NCI-H69 (cell line): Measurements from ENCODE around the gene SMPD4.
"Not testable (repeated sequence)": the region's sequence is repeated elsewhere in the genome, so short reads cannot be mapped to it uniquely, and the experiment has no call there.

ENCODE experiments used
- DNase-seq: peaks from one replicate; lab custom pipeline; 2025; lab: John Stamatoyannopoulos, UW

SMPD4 gene

GRCh38 chr2:130141002-130141401, 40.4 kb downstream of the SMPD4 start:
- not testable (repeated sequence) for DNase-seq

GRCh38 chr2:130140516-130140915, 40.9 kb downstream of the SMPD4 start:
- DNase-seq = not testable (repeated sequence)

DNA sequence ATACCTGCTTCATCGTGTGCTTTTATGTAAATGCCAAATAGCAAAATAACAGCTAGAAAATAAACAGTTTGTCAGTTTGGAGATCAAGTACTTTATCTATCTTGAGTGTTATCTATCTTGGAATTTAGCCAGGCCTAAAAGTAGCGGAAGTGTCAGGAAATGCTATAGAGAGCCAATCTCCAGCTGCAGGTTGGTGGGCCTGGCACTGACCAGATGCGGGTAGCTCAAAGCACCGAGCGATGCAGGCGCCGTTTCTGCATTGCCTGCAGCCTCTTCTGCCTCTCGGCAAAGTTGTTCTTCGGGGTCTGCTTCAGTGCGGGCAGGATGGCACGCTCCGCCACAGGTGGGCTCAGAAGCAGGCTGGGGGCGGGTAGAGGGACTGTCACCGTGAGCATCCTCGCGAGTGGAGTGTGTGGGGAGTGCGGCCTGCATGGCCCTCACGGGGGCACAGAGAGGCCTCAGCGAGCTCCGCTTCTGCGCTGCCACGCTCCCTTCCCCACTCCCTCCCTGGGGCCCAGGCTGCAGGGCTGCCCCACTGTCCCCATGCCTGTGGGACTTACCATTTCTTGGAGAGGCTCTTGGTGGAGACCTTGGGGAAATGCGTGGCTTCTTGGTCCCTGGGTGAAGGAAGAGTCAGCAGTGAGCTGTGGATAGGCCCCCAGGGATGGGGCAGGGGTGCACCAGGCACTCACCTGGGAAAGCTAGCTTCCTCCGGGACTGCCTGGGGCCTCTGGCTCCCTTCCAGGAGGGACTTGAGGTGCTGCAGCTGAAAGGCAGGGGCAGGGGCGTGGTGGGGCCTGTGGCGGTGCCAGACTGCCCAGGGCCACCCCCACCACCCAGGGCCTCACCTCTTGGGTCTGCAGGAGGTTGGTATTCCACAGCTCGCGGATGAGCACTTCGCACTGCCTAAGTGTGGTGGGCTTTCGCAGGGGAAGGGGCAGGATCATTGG, 41.8 kb downstream of the SMPD4 start:
- not testable (repeated sequence) for DNase-seq

DNA sequence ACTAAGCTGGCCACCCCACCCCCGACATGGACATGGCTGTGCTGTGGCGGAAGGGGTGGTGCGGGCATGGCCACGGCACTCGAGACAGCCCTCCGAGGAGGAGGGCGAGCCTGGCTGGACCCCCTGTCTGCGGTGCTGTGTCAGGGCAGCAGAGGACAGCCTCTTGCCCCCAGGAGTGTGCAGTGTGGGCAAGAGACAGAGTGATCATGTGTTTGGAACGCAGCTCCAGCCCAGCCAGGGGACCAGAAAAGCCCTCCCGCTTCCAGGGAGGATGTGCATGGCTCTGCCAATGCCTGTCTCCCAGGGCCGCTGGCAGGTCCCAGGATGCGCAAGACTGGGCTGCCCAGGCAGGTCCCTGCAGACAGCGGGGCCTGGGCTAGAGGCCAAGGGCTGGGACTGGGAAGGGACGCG, 42.6 kb downstream of the SMPD4 start:
- DNase-seq = not testable (repeated sequence)

GRCh38 chr2:130138326-130138725, 43.1 kb downstream of the SMPD4 start:
- not testable (repeated sequence) for DNase-seq

- DNase-seq = not testable (repeated sequence)
Observed at GRCh38 chr2:130137118-130137517, 44.3 kb downstream of the SMPD4 start.

DNA sequence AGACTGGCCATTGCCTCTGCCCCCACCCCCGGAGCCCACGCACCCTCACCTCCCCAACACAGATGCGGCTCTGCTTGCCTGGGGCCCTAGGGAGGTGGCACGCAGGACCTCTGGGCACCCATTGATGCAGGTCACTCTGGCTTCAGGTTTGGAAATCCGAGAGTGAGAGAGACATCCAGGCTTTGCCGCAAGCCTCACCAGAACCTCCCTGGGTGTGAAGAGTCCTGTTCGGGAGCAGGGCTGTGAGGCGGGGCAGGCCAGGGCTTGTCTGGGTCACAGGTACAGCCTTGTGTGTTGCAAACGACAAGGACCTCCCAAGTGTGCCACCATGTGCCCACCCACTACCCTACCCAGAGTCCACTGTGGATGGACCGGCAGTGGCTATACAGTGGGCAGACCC, 44.9 kb downstream of the SMPD4 start:
- DNase-seq = not testable (repeated sequence)

DNA sequence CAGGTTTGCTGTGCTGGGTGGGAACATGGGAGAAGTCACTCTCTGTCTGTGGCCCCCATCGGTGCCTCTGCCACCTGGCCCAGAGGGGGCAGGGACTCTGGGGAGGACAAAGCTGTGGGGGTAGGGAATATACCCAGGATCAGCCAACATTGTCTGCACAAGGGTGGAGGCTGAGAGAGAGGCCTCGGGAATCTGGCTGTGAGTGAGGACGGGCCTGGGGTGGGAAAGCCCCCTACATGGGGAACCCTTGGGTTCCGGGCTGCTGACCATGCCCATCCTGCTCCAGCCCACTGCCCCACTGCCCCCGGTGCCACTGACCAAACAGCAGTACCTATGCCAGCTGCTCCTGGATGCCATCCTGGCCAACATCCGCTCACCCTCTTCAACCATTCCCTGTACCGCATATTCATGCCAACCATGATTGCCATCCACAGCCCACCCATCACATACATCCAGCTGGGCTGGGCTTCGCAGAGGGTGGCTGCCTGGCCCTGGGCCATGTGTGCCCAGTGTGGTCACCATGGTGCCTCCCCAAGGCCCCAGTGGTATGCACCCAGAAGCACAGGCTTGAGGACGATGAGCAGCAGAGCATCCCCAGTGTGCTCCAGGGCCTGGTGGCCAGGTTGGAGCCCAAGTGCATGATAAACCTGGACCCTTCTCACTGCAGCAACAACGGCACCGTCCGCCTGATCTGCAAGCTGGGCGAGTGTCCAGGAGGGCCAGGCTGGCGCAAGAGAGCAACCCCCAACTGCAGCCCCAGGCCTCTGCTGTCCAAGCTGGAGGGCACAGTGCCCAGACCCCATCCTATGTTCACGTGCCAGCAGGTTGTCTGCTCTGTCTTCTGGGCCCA, 45.5 kb downstream of the SMPD4 start:
- DNase-seq = no peak

DNA sequence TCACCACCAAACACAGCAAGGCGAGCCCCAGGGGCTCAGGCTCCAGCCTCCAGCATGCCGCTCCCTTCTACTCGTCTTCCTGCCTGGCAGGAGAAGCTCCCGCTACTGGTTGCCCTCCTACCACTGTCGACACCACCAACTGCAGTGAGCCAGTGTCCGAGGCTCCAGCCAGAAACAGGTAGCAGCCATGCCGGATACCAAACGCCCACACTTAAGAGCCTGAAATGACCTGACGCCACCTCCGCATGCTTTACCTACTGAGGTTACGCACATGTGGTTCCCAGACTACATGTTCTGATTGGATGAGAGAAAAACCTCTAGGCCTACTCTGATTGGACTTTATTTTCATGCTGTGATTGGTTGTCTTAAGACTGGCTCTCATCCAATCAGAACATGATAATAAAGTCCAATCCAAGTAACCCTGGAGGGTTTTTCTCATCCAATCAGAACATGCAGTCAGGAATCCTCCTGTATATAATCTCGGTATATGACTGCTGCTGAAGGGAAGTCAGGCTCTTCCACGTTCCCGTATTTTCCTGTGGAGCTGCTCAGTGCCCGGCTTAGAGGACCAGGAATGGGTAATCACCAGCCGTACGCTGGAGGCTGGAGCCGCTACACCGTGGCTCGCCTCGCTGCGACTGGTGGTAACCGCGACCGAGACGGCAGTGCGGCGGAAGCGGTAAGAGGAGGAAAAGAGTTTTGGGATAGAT, 52.1 kb downstream of the SMPD4 start, which contains the start of gene POTEF:
TSS of gene POTEF (minus strand) at position 103 of the 710 bp plus-strand sequence. CDS start 8,707 bp downstream, outside the sequence.
- peak; percentile 61 for DNase-seq

DNA sequence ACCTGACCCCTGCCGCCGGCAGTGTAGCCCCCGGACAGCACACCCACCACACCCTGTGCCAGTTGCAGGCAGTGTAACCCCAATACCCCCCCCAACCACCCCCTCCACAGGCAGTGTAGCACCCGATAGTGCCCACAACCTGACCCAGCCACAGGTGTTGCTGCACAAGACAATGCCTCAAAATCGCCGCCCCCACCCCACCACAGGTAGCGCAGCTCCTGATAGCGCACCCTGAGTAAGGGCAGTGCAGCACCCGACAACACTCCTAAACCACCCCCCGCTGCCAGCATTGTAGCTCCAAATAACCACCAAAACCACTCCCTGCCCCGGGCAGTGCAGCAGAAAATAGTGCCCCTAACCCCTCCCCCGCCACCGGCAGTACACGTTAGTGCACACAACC, 52.9 kb downstream of the SMPD4 start:
- DNase-seq = not testable (repeated sequence)

- DNase-seq = not testable (repeated sequence)
Observed at GRCh38 chr2:130127726-130128125, 53.7 kb downstream of the SMPD4 start.

GRCh38 chr2:130120924-130121323, 60.5 kb downstream of the SMPD4 start:
- not testable (repeated sequence) for DNase-seq

DNA sequence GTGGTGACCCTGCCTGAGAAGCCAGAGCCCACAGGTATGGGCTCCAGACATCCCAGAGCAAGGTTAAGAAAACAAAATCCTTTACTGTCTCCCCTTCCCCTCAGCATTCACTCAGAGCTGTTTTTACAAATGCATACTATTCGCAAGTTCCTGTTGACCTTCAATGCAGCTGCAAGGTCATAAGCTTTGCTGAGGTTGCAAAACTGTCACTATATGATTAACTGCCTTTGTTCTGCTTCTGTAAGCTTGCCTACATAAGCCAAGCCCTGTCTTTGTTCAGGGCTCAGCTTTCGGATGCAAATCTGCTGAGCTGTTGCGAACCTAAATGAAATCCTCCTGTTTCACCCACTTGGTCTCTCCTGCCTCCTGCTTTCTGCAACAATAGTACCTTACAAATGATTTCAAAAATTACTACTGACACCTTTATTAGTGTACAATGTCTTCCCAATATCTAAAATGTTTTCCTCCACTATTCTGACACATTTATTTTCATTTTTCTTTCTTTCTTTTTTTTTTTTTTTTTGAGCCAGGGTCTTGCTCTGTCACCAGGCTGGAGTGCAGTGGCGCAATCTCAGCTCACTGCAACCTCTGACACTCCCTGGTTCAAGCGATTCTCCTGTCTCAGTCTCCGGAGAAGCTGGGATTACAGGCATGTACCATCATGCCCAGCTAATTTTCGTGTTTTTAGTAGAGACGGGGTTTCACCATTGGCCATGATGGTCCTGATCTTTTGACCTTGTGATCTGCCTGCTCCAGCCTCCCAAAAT, 78.6 kb downstream of the SMPD4 start:
- peak; percentile 2 for DNase-seq
